K562 (cell line): Measurements from ENCODE around the gene PNPLA8. TPM values are rescaled to one million over a fixed set of nuclear protein-coding genes. Genes with fewer than 3 reads are reported as not detected.
A peak's percentile ranks its signal among the peaks of the same experiment; 100 is the strongest.

Experiments
- ATAC-seq: fragments of 200-7000 bp; cut with Tn5 transposase; 3 replicates; pipeline ENCODE4 v1.9.1; 2020; ENCODE audit warnings: moderate library complexity
- BruUV-seq: library from RNA; stranded (reverse); fragments of 400-500 nt; replicated peaks from 2 replicates; lab custom pipeline; 2021; lab: Mats Ljungman, UMichigan
- CTCF ChIA-PET: fragments of 300-600 bp; formaldehyde crosslinking; extraction: SDS; loops from one replicate; lab custom pipeline; 2021; ENCODE audit warnings: low intra/inter-chr PET ratio; lab: Yijun Ruan, JAX
- POLR2A ChIA-PET: fragments of 300-600, 350-650 bp; sonication (Branson Sonifier 250); formaldehyde crosslinking; extraction: SDS; loops from one replicate; lab custom pipeline; 2021; ENCODE audit warnings: antibody characterized with exemption, inconsistent platforms; lab: Yijun Ruan, JAX
- DNase-seq, 4 experiments: peaks; one replicate each; pipeline versions ENCODE4 v3.0.0 to v3.0.0-alpha.2; 2011 to 2018; ENCODE audit warnings: low spot score in 3 of 4, mixed read lengths in 3 of 4; ENCODE audit errors: extremely low read depth in 1 of 4
- FAIRE-seq: peaks from 2 replicates; lab custom pipeline; 2011; peaks lifted over from hg19 to GRCh38; lab: Jason Lieb, UNC
- H2AFZ ChIP-seq: 2 replicates; pipeline ENCODE4 v1.6.0; 2011; ENCODE audit warnings: low read depth, low read length, control low read depth, inconsistent platforms
- H3K27ac ChIP-seq: fragments of 200-600 bp; 3 replicates; pipeline ENCODE4 v1.8.0; 2011; ENCODE audit warnings: low read depth, mild to moderate bottlenecking, control low read depth, inconsistent platforms, low read length, moderate library complexity, mixed read lengths; ENCODE audit errors: extremely low read depth
- H3K27me3 ChIP-seq, 2 experiments: fragments of 300-600 bp in 1 of 2; 2 replicates in 1 of 2; 3 replicates in 1 of 2; pipeline versions ENCODE4 v1.6.0 to v1.8.0; 2011; ENCODE audit warnings: inconsistent platforms in 2 of 2, low read length in 2 of 2, mild to moderate bottlenecking in 1 of 2, mixed read lengths in 1 of 2, moderate library complexity in 1 of 2; ENCODE audit not compliant: control insufficient read depth in 2 of 2, insufficient read depth in 2 of 2
- H3K36me3 ChIP-seq: fragments of 300-600 bp; 3 replicates; pipeline ENCODE4 v1.8.0; 2011; ENCODE audit warnings: mild to moderate bottlenecking, low read length, inconsistent platforms; ENCODE audit not compliant: control insufficient read depth, insufficient read depth
- H3K4me1 ChIP-seq, 2 experiments: fragments of 200-600 bp in 1 of 2; replicated peaks in 1 of 2; 2 replicates in 1 of 2; 3 replicates in 1 of 2; pipeline versions ENCODE4 v1.5.1 to v1.8.0; 2011; ENCODE audit warnings: inconsistent platforms in 2 of 2, low read length in 2 of 2, mild to moderate bottlenecking in 1 of 2, mixed read lengths in 1 of 2, moderate library complexity in 1 of 2; ENCODE audit not compliant: control insufficient read depth in 2 of 2, insufficient read depth in 2 of 2
- H3K4me2 ChIP-seq: 2 replicates; pipeline ENCODE4 v1.6.1; 2011; ENCODE audit warnings: low read length, control low read depth, inconsistent platforms, mixed read lengths; ENCODE audit not compliant: insufficient read depth
- H3K4me3 ChIP-seq: fragments of 200-600 bp; sonication (generic), shearing (Covaris generic); 2 replicates; pipeline ENCODE4 v1.5.1; 2016; ENCODE audit warnings: control low read depth, inconsistent platforms
- H3K79me2 ChIP-seq: fragments of 200-600 bp; 3 replicates; pipeline ENCODE4 v1.8.0; 2011; ENCODE audit warnings: low read length, inconsistent platforms; ENCODE audit not compliant: control insufficient read depth, insufficient read depth
- H3K9ac ChIP-seq, 2 experiments: 2 replicates each; pipeline versions ENCODE4 v1.6.0 to v1.6.1; 2011; ENCODE audit warnings: low read depth in 2 of 2, low read length in 2 of 2, control low read depth in 1 of 2, inconsistent platforms in 1 of 2, mild to moderate bottlenecking in 1 of 2, mixed read lengths in 1 of 2; ENCODE audit not compliant: insufficient read depth in 1 of 2
- H3K9me1 ChIP-seq: one replicate; pipeline ENCODE4 v1.6.0; 2011; ENCODE audit warnings: inconsistent platforms, mild to moderate bottlenecking, low read length, moderate library complexity; ENCODE audit not compliant: control insufficient read depth, insufficient read depth
- H3K9me3 ChIP-seq: replicated peaks from 2 replicates; pipeline ENCODE4 v1.5.1; 2011; ENCODE audit warnings: low read depth, low read length, inconsistent platforms; ENCODE audit not compliant: control insufficient read depth, insufficient read depth
- H4K20me1 ChIP-seq: replicated peaks from 2 replicates; pipeline ENCODE4 v1.6.1; 2011; ENCODE audit warnings: low read length, inconsistent platforms, mixed read lengths; ENCODE audit not compliant: control insufficient read depth, insufficient read depth
- MGA ChIP-seq: fragments of 450-650 bp; IDR thresholded peaks from 2 replicates; pipeline ENCODE4 v1.6.1; 2016; ENCODE audit warnings: mild to moderate bottlenecking, moderate library complexity
- WGBS: fragments of 100-300 bp; shearing (Covaris generic); methylation state at CpG from one replicate; pipeline ENCODE4 v1.1.6; 2016; ENCODE audit warnings: low coverage, mixed read lengths; ENCODE audit not compliant: insufficient coverage; ENCODE audit errors: missing lambda C conversion rate; 5-methylcytosine and 5-hydroxymethylcytosine counted together
- in situ Hi-C: fragments of 300-500 bp; cut with MboI; formaldehyde crosslinking; loops from 4 replicates; pipeline ENCODE4 v1.15.0; 2018; ENCODE audit warnings: inconsistent platforms, mixed read lengths
- intact Hi-C: fragments of 100-400 bp; cut with micrococcal nuclease; formaldehyde crosslinking; loops from 2 replicates; pipeline ENCODE4 v1.14.2; 2022
- polyA plus RNA-seq, 8 experiments: library from polyadenylated mRNA; depleted of rRNA in 4 of 8; stranded (reverse) in 5 of 8; unstranded in 3 of 8; fragments of >200 nt; fragmentation: Nextera tagmentation in 2 of 8; fragmentation: Illumina TruSeq in 1 of 8; extraction: Ambion mirVana in 2 of 8; extraction: Trizol in 1 of 8; gene quantifications; 2 replicates each; pipeline versions ENCODE4 v1.2.1 to v1.2.3, GENCODE V29; 2011 to 2014; ENCODE audit warnings: inconsistent platforms in 1 of 8, missing spikeins in 1 of 8
- total RNA-seq, 7 experiments: library from RNA; depleted of rRNA in 6 of 7; stranded (reverse); fragments of >200 nt in 6 of 7; fragmentation: Illumina TruSeq in 2 of 7; extraction: Trizol in 2 of 7; gene quantifications; 2 replicates each; pipeline versions ENCODE4 v1.2.1 to v1.2.3, GENCODE V29; 2011 to 2021; ENCODE audit warnings: low replicate concordance in 1 of 7

PNPLA8 gene
- total and polyA plus RNA-seq, 9 of the 15 experiments (the other 6 are each of a cell fraction or from before 2014, with no cell fraction given) = 12.8 to 27.6 (median 16.3) TPM

- ChIA-PET CTCF (no interaction called here), POLR2A (interaction anchor here (0.6 to 0.8 kb wide), 3 partner anchors 13 to 244 kb away, joined by 3 read pairs; no protein-coding TSS in a partner anchor)
- in situ Hi-C loops (no loop called here), intact Hi-C loops (no loop called here)
- peaks cover 12 to 27% of the 10 kb centered on the region in 2 experiments; a peak in 4 of 5 replicates for H3K27me3 ChIP-seq
- TF ChIP-seq MGA = no peak
- H4K20me1 ChIP-seq = no peaks in the 10 kb centered on the region
- FAIRE-seq (peak; percentile 15), DNase-seq (no peak), ATAC-seq (no peak)
- H3K79me2 ChIP-seq = no peaks in the 10 kb centered on the region
- H3K9me1 ChIP-seq = no peaks in the 10 kb centered on the region
- no peak overlapping the region for H3K4me2 ChIP-seq
- H3K36me3 ChIP-seq = no peaks in the 10 kb centered on the region
- H3K4me1 ChIP-seq = no peaks in the 10 kb centered on the region
- H3K9ac ChIP-seq = no peak overlapping the region
- WGBS = 2% methylated on average over 11 of the region's 11 CpGs
- H2AFZ ChIP-seq = no peak overlapping the region
- H3K4me3 ChIP-seq = no peak overlapping the region
- no TSS peak for BruUV-seq
- H3K9me3 ChIP-seq = no peaks in the 10 kb centered on the region
- H3K27ac ChIP-seq = no peak overlapping the region
These were observed 77.1 kb downstream of the PNPLA8 start for GRCh38 chr7:108448584-108449505.
